Bronchial epithelial cell (primary cell): ENCODE results near the gene OR1L4. TPM values are rescaled to one million over a fixed set of nuclear protein-coding genes. Genes with fewer than 3 reads are reported as not detected.

Experiments
- DNase-seq: peaks from one replicate; pipeline ENCODE4 v3.0.0-alpha.2; 2010; ENCODE audit warnings: low read depth
- FAIRE-seq: peaks from 2 replicates; lab custom pipeline; 2011; peaks lifted over from hg19 to GRCh38; lab: Jason Lieb, UNC
- H3K27me3 ChIP-seq: 2 replicates; pipeline ENCODE4 v1.5.1; 2011; ENCODE audit warnings: low read length; ENCODE audit not compliant: control insufficient read depth, insufficient read depth
- H3K36me3 ChIP-seq: 2 replicates; pipeline ENCODE4 v1.5.1; 2011; ENCODE audit warnings: low read length; ENCODE audit not compliant: control insufficient read depth, insufficient read depth
- H3K4me3 ChIP-seq: 2 replicates; pipeline ENCODE4 v1.5.1; 2011; ENCODE audit warnings: mild to moderate bottlenecking, low read depth, low read length, control low read depth
- total RNA-seq: library from RNA; depleted of rRNA; stranded (reverse); fragments of >200 nt; gene quantifications from 2 replicates; pipeline ENCODE4 v1.2.1, GENCODE V29; 2014
- TF ChIP-seq, protein P1 (sequence below): IDR thresholded peaks from 2 replicates; pipeline ENCODE4 v1.5.1; 2011; ENCODE audit warnings: mild to moderate bottlenecking, moderate library complexity, low read length, control low read depth, inconsistent platforms; ENCODE audit not compliant: insufficient read depth, severe bottlenecking

Gene OR1L4
- total RNA-seq, 1 donor from 2014 or later = not detected

DNA sequence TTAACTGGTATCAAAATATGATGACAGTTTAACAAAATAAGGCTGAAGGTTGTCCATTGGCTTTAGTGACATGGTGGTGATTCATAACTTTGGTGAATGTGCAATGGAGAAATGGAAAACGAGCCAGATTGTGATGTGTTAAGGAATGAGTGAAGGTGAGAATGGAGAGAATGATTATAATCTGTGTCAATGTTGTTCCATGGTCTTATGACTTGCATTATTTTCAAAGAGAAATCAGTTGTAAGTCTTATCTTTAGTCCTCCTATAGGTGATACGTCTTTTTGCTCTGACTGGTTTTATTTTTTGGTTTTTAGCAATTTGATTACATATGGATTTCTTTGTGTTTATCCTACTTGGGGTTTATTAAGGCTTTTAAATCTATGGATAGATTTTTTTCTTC, 31.0 kb downstream of the OR1L4 start:
- DNase-seq (no peak), FAIRE-seq (no peak)
- Histone ChIP-seq H3K27me3 (no peaks in the 10 kb centered on the region), H3K4me3 (no peak overlapping the region), H3K36me3 (no peaks in the 10 kb centered on the region)
- TF ChIP-seq, protein P1, sequence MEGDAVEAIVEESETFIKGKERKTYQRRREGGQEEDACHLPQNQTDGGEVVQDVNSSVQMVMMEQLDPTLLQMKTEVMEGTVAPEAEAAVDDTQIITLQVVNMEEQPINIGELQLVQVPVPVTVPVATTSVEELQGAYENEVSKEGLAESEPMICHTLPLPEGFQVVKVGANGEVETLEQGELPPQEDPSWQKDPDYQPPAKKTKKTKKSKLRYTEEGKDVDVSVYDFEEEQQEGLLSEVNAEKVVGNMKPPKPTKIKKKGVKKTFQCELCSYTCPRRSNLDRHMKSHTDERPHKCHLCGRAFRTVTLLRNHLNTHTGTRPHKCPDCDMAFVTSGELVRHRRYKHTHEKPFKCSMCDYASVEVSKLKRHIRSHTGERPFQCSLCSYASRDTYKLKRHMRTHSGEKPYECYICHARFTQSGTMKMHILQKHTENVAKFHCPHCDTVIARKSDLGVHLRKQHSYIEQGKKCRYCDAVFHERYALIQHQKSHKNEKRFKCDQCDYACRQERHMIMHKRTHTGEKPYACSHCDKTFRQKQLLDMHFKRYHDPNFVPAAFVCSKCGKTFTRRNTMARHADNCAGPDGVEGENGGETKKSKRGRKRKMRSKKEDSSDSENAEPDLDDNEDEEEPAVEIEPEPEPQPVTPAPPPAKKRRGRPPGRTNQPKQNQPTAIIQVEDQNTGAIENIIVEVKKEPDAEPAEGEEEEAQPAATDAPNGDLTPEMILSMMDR = no peak

DNA sequence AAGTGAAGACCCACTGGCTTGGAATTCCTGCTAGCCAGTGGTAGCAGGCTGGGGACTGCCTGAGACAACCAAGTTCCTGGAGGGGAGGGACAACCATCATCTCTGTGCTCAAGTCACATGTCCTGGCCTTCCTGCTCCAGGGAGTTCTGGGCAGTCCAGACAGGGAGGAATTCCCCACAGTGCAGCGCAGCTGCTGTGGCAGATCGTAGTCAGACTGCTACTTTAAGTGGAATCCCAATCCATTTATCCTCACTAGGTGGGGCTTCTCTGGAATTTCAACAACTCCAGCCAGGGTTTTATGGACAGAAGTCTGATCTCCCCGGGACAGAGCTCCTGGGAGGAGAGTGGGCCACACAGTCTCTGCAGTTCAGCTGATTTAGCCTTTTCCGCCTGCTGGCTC, 44.0 kb downstream of the OR1L4 start:
- FAIRE-seq (no peak), DNase-seq (no peak)
- TF ChIP-seq, protein P1 = no peak

More for the DNA sequence above, 44.0 kb downstream of the OR1L4 start:
- Histone ChIP-seq H3K27me3 (no peaks in the 10 kb centered on the region), H3K36me3 (no peaks in the 10 kb centered on the region), H3K4me3 (no peak overlapping the region)

Other genes with a start within 250 kb of the OR1L4 start
- gene OR1J1, start 246.1 kb upstream of the OR1L4 start, total RNA-seq = not detected in 2 replicates
- gene OR1J2, start 213.2 kb upstream of the OR1L4 start, total RNA-seq = not detected in 2 replicates
- gene OR1J4, start 204.8 kb upstream of the OR1L4 start, total RNA-seq = not detected in 2 replicates
- not detected in 2 replicates for gene OR1N1, start 196.7 kb upstream of the OR1L4 start, total RNA-seq
- not detected in 2 replicates for gene OR1N2, start 170.9 kb upstream of the OR1L4 start, total RNA-seq
- gene OR1L8, start 140.6 kb upstream of the OR1L4 start, total RNA-seq = not detected in 2 replicates
- gene OR1Q1, start 109.3 kb upstream of the OR1L4 start, total RNA-seq = not detected in 2 replicates
- gene OR1B1, start 66.4 kb upstream of the OR1L4 start, total RNA-seq = not detected in 2 replicates
- gene OR1L1, start 62.3 kb upstream of the OR1L4 start, total RNA-seq = not detected in 2 replicates
- gene OR1L3, start 48.9 kb upstream of the OR1L4 start, total RNA-seq = not detected in 2 replicates
- not detected in 2 replicates for gene OR1L6, start 18.3 kb downstream of the OR1L4 start, total RNA-seq
- not detected in 2 replicates for gene OR5C1, start 64.9 kb downstream of the OR1L4 start, total RNA-seq
- gene OR1K1, start 76.1 kb downstream of the OR1L4 start, total RNA-seq = not detected in 2 replicates
- gene PDCL, start 104.6 kb downstream of the OR1L4 start, total RNA-seq = 31.4 and 31.6 TPM in 2 replicates
- gene RC3H2, start 181.4 kb downstream of the OR1L4 start, total RNA-seq = 43.2 and 63.6 TPM in 2 replicates
- 14.3 and 15.3 TPM in 2 replicates for gene ZBTB6, start 189.3 kb downstream of the OR1L4 start, total RNA-seq
- gene ZBTB26, start 207.5 kb downstream of the OR1L4 start, total RNA-seq = 2.3 and 2.4 TPM in 2 replicates
- 31.9 and 69.1 TPM in 2 replicates for gene RABGAP1, start 217.0 kb downstream of the OR1L4 start, total RNA-seq